ENCODE results near the gene TIMP2.
A peak's percentile ranks its signal among the peaks of the same experiment; 100 is the strongest.
"Not testable (repeated sequence)": the region's sequence is repeated elsewhere in the genome, so short reads cannot be mapped to it uniquely, and the experiment has no call there.

The TIMP2 gene, protein sequence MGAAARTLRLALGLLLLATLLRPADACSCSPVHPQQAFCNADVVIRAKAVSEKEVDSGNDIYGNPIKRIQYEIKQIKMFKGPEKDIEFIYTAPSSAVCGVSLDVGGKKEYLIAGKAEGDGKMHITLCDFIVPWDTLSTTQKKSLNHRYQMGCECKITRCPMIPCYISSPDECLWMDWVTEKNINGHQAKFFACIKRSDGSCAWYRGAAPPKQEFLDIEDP

DNA sequence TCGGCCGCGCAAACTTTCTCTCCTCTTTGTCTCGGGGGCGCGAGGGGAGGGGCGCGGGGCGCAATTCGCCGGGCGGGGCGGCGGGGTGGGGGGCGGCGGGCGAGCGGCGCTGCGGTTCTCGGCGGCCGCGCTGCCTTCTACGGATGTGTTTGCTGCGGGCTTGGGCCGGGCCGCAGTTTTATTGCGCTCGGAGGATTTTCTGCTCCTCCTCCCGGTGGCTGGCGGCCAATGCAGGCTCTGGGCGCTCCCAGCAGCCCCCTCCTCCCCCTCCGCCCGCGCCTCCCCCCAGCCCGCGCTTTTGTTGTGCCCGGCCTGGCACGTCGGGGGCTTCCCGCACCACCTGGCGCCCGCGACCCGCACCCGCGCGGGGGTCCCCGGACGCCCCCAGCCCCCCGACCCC lies at the start of gene TIMP2:
Gene TIMP2 (minus strand): TSS at position 154 of the 400 bp plus-strand sequence. CDS start 299 bp downstream, outside the sequence.
- DNase-seq = peak; percentile 79

DNA sequence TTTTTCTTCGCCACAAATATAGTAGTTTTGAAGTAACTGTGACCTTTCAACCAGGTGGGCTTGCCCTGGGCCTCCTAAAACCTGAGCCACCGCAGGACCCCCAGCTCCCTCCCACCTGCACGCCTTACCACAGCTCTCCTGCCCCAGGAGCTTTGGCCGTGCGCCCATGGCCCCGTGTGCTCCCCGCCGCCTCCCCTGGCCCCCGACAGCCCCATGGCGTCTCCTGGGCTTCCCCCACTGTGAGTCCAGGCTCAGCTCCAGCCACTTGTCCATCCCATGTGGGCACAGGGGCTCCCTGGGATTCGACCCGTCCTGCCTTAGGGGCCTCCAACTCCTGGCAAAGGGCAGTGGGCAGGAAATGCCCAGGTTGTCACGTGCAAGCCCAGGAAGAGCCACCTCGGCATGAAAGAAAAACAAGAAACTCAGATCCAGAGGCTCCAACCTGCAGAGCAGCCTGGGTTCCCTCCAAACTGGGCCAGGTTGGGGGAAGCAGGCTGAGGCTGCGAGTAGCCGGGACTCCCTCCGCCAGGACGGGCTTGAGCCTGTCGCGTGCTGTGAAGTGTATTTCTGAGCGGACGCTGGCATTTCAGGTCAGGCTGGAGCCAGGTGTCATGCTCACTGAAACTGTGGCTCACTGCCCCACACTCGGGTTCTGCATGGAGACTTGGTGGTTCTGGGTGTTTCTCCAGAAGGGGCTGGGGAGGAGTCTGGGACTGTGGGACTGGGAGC lies 48.8 kb upstream of the TIMP2 start:
- DNase-seq = no peak

GRCh38 chr17:78973196-78973595 lies 48.0 kb upstream of the TIMP2 start:
- no peak for DNase-seq

GRCh38 chr17:78972507-78973105 lies 47.4 kb upstream of the TIMP2 start:
- no peak for DNase-seq

DNA sequence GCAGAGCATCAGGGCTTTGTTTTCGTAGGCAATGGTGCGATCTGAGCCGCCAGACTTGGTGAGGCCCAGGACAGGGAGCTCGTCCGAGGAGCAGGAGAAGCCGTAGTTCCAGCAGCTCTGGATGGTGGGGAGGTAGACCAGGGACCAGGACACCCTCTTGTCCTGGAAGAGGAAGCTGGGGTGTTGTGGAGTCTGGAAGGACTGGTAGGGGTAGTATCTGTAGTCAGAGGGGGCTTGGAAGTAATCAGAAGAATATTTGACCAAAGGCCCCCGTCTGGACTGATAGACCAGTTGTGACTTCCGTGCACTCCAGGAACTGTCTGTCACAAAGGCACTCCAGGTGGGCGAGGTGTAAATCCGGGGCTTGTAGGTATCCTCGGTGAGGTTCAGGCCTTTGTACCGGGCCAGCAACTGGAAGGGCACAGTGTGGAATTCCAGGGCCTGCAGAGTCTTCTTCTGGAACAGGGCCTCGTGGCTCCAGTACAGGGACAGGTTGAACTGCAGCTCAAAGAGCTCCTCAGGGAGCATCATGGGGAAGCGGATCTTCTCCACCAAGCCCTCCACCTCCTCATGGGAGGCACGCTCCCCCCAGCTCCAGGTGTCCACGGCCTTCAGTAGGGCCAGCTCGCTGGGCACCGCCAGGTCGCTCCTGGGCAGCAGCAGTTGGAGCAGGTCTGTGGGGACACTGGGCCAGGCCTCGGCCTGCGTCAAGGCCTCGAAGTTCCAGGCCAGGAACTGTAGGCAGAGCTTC lies 46.7 kb upstream of the TIMP2 start:
- DNase-seq = no peak

GRCh38 chr17:78970834-78971755 lies 45.9 kb upstream of the TIMP2 start:
- peak; percentile 86 for DNase-seq

GRCh38 chr17:78969865-78970264 lies 44.7 kb upstream of the TIMP2 start:
- DNase-seq = no peak

DNA sequence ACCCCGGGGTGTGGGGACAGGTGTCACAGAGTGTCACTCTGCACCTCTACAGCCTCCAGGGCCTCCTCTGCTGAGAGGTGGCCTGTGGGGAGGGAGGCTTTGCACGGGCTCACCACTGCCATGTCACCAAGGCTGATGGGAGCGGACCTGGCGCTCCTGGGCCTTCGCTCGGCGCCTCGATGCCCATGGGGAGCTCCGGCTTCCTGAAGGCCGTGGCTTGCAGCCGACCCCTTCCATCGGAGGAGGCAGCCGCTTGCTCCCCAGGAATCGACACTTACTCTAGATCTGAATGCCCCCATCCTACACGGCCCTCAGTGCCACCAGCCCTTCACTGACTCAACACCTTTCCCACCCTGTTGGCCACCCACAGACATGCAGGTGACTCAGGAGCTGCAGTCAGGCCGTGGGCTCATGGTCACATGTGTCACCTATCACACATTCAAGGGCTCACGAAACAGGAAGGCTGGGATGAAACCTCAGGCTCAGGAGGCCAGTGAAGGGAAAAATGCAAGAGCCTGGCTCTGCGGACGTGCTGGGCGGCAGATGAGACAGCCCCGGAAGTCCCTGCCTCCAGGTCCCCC lies 42.7 kb upstream of the TIMP2 start:
- no peak for DNase-seq

DNA sequence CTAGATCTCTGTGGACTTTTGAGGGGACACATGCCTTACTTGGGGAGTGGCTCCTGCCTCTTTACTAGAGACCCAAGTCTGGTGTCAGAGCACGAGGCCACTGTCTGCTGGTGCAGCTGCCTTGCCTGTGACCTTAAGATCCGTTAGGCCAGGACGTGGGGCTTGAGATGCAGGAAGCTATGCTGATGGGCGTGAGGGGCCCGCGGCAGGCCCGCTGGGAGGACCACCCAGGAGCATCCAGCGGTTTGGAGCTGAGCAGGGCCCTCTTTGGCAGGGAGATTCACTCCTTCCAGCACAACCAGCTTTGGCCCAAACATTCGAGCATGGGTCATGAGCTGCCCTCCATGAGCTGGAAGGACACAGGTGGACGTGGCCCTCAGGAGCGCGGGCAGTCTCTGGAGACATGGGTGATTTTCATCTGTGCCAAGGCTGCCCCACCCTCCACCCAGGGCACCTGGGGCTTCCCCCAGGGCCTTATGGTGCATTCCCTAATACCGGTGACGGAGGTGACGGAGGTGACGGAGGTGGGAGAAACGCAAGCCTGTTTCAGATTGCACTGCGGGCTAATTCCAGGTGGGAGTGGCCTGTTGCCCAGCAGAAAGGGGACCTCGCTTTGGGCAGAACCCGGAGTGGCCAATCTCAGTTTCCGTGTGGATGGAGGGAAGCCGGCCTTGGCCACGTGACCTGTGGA lies 41.9 kb upstream of the TIMP2 start:
- DNase-seq = no peak

DNA sequence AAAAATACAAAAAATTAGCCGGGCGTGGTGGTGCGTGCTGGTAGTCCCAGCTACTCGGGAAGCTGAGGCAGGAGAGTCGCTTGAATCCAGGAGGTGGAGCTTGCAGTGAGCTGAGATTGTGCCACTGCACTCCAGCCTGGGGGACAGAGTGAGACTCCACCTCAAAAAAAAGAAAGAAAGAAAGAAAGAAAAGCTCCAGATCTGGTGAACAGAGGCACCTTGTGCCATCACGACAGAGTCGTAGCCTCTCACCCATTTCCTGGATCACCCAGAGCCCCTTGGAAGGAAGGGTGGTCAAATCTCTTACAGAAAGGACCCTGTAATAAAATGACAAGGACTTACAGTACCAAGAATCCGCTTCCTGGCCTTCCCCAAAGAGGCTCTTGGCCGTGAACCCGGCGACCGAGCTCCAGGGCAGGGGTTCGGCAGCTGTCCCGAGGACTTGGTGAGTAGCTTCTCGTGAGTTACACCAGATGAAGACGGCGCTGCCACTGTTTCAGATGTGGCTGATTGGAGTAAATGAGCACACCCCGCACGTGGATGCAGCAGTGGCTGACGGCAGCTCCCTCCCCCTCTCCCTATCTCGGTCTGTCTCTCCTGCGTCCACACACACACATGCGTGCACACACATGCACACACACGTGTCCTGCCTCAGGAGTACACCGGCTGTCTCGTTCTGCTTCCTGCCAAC lies 41.1 kb upstream of the TIMP2 start:
- no peak for DNase-seq

DNA sequence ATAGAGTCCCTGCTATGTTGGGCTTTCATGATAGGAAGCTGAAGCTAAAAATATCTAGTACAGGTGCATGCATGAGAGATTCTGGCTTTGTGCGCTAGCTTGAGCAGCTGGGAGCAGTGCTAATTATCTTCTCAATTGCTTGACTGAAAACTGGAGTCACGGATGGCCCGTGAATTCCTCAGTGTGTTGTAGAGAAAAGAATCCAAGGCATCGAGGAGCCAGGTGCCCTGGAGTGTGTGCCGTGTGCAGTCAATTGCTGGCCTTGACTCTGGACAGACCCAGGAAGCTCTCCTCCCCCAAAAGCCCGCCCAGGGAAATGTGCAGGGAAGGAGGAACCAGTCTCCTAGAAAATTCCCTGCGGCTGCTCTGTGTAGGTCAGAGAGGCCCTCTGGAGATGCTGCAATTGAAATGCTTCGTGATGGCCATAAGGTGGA lies 40.3 kb upstream of the TIMP2 start:
- peak; percentile 49 for DNase-seq

GRCh38 chr17:78963378-78963777 lies 38.2 kb upstream of the TIMP2 start:
- DNase-seq = no peak

DNA sequence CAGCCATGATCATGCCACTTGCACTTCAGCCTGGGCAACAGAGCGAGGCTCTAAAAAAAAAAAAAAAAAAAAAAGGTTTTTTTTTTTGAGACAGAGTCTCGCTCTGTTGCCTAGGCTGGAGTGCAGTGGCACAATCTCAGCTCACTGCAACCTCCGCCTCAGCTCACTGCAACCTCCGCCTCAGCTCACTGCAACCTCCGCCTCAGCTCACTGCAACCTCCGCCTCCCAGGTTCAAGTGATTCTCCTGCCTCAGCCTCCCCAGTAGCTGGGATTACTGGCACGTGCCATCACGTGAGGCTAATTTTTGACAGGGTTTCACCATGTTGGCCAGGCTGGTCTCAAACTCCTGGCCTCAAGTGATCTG lies 37.8 kb upstream of the TIMP2 start:
- DNase-seq = not testable (repeated sequence)

GRCh38 chr17:78962345-78962983 lies 37.3 kb upstream of the TIMP2 start:
- DNase-seq = no peak

GRCh38 chr17:78961571-78961970 lies 36.4 kb upstream of the TIMP2 start:
- no peak for DNase-seq

DNA sequence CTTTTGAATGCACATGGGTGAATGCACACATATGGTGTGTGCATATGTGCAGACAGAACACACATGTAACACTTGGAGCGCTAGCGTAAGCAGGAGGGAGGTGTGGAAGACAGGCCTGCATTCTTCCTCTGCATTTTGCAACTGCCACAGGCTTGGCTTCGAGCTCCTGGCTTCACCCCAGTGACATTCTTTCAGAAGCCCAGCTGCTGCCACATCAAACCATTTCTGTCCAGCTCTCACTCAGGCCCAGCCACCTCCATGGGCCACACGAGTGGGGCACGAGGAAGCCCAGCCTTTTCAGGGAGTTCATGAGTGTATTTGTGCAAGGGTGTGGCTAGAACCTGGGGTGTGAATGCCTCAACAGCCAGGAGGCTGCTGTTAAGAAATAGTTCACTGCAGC lies 35.7 kb upstream of the TIMP2 start:
- DNase-seq = peak; percentile 78

GRCh38 chr17:78959803-78960202 lies 34.6 kb upstream of the TIMP2 start:
- DNase-seq = no peak

DNA sequence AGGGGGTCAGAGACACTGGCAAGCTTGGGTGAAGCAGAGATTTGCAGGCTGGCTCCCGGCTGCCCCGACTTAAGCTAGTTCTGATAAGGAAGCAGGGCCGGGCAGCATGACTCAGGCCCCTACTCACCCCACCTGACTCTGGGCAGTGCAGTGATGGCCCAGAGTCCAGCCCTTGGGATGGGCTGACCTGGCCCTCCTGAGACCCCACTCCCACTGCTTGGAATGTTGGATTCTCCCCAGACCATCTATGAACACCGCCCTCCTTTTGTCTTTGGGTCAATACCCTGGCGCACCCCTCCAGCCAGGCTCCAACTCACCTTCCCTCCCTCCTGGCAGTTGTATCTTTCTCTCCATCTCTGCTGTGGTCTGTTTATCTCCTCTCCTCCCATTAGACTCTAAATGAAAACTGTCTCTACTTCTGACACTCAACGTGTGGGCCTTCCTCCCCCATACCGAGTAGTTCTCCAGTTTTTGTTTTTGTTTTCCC lies 33.5 kb upstream of the TIMP2 start:
- DNase-seq = no peak

GRCh38 chr17:78957128-78957527 lies 31.9 kb upstream of the TIMP2 start:
- no peak for DNase-seq

DNA sequence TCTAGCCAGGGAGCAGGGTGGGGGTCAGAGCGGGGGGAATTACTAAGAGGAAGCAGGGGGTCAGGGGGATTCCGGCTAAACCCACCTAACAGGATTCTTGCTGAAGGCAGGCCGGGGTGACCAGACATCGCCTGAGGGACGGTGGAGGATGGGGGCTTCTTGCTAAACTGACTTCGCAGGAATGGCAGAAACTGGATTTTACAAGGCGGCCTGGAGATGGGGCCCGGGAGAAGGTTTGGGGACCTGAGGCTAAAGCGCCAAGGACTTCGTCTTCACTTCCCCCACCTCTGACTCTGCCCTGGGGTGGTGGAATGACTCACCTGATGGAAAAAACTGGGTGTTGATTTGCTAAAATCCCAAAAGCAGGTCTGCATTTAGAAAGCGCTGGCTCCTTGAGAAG lies 31.1 kb upstream of the TIMP2 start:
- no peak for DNase-seq

All from NCI-H1694 (cell line).